ENCODE measurements around the gene EDIL3.

DNA sequence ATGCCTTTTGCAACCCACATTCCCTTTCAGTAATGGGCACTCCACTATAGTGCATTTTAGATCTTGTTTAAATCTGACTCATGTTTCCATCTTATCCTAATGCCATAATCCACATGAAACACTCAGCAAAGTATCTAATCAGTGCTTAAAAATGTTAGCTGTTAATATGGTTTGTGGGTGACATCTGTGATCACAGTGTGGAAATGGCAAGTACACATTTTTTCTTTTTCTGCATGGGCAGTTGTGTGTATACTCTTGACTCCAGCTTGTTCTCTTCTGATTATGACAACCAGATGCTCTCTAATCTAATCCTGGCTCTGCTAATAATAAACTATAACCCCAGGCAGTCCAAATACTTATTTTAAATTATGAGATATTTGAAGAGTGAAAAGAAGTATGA is 103.3 kb downstream of the EDIL3 start:
- TF ChIP-seq, protein P1, sequence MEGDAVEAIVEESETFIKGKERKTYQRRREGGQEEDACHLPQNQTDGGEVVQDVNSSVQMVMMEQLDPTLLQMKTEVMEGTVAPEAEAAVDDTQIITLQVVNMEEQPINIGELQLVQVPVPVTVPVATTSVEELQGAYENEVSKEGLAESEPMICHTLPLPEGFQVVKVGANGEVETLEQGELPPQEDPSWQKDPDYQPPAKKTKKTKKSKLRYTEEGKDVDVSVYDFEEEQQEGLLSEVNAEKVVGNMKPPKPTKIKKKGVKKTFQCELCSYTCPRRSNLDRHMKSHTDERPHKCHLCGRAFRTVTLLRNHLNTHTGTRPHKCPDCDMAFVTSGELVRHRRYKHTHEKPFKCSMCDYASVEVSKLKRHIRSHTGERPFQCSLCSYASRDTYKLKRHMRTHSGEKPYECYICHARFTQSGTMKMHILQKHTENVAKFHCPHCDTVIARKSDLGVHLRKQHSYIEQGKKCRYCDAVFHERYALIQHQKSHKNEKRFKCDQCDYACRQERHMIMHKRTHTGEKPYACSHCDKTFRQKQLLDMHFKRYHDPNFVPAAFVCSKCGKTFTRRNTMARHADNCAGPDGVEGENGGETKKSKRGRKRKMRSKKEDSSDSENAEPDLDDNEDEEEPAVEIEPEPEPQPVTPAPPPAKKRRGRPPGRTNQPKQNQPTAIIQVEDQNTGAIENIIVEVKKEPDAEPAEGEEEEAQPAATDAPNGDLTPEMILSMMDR (IDR thresholded peaks at IDR 0.05) = no peak
- TF ChIP-seq POLR2A (IDR thresholded peaks at IDR 0.05) (no peak), POLR2AphosphoS5 (IDR thresholded peaks at IDR 0.05) (no peak)

Measured in gastroesophageal sphincter (tissue), 3 donors.